ENCODE results near the gene TLE4. TPM values are rescaled to one million over a fixed set of nuclear protein-coding genes. Genes with fewer than 3 reads are reported as not detected.

TLE4 gene
- total RNA-seq, 1 donor from 2014 or later = 98.5 TPM

DNA sequence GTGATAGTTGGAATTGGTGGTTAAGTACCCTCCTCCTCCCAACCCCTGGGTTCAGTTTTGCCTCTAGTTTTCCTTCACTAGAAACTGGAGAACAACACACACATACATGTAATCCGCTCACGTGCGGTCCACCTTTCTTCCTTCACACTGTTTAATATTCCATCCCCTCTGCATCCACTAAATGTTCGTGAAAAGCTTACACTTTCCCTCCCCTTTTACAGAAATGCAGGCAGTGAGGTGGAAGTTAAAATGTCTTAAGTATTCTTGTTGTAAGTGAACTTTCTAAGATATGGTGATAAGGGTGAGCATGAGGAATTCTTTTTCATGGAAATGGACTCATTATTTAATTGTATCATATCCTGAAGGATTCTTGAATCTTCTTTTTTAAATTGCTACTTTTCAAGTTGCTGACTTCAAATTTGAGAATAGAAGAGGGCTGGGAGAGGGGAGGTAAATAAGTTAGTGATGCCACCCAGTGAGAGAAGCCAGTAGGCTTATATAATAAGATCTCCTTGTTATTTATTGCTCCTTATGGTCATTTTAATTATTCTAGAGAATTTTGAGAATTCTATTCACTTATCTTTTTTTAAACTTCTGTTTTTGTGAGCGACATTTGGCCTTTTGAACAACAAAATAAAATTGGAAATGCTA is 90.2 kb downstream of the TLE4 start:
- peaks cover 10% of the 10 kb centered on the region for H3K36me3 Mint-ChIP-seq (ENCODE audit: low read depth, unreplicated experiment)
- no peak overlapping the region for H3K4me3 Mint-ChIP-seq (ENCODE audit: unreplicated experiment)
- DNase-seq (ENCODE audit: low read depth) (no peak), FAIRE-seq (no peak)
- H3K79me2 ChIP-seq (ENCODE audit: insufficient read depth, low read length) = peaks cover 7% of the 10 kb centered on the region
- H3K27me3 ChIP-seq (ENCODE audit: insufficient read depth, low read length) = no peaks in the 10 kb centered on the region
- peaks cover 42% of the 10 kb centered on the region for H3K4me1 Mint-ChIP-seq (ENCODE audit: low read depth, unreplicated experiment)
- no peaks in the 10 kb centered on the region for H3K27me3 Mint-ChIP-seq (ENCODE audit: low read depth, unreplicated experiment)
- peak overlapping the region; percentile 30 for H3K4me2 ChIP-seq (ENCODE audit: low read length)
- no peaks in the 10 kb centered on the region for H3K9me3 Mint-ChIP-seq (ENCODE audit: unreplicated experiment)
- no peak overlapping the region for H3K4me3 ChIP-seq (ENCODE audit: insufficient read depth, low read depth, low read length)
- no peak overlapping the region for H3K27ac ChIP-seq (ENCODE audit: low read depth, low read length)
- peaks cover 36% of the 10 kb centered on the region for H4K20me1 ChIP-seq (ENCODE audit: insufficient read depth, low read length)
- H3K27ac Mint-ChIP-seq (ENCODE audit: unreplicated experiment) = peak overlapping the region; percentile 96
- no peaks in the 10 kb centered on the region for H3K9me3 ChIP-seq (ENCODE audit: insufficient read depth, low read depth, low read length)
- H3K4me1 ChIP-seq (ENCODE audit: insufficient read depth, low read length) = peaks cover 18% of the 10 kb centered on the region
- no peak overlapping the region for H3K9ac ChIP-seq (ENCODE audit: low read length)
- no peak overlapping the region for H2AFZ ChIP-seq (ENCODE audit: low read depth, low read length)
- TF ChIP-seq, protein P1, sequence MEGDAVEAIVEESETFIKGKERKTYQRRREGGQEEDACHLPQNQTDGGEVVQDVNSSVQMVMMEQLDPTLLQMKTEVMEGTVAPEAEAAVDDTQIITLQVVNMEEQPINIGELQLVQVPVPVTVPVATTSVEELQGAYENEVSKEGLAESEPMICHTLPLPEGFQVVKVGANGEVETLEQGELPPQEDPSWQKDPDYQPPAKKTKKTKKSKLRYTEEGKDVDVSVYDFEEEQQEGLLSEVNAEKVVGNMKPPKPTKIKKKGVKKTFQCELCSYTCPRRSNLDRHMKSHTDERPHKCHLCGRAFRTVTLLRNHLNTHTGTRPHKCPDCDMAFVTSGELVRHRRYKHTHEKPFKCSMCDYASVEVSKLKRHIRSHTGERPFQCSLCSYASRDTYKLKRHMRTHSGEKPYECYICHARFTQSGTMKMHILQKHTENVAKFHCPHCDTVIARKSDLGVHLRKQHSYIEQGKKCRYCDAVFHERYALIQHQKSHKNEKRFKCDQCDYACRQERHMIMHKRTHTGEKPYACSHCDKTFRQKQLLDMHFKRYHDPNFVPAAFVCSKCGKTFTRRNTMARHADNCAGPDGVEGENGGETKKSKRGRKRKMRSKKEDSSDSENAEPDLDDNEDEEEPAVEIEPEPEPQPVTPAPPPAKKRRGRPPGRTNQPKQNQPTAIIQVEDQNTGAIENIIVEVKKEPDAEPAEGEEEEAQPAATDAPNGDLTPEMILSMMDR (IDR thresholded peaks at IDR 0.05; ENCODE audit: insufficient read depth, low read depth, low read length) = no peak
- TF ChIP-seq EZH2 (IDR thresholded peaks at IDR 0.05; ENCODE audit: insufficient read depth, low read length) = no peak
- no peaks in the 10 kb centered on the region for H3K36me3 ChIP-seq (ENCODE audit: insufficient read depth, low read length)

DNA sequence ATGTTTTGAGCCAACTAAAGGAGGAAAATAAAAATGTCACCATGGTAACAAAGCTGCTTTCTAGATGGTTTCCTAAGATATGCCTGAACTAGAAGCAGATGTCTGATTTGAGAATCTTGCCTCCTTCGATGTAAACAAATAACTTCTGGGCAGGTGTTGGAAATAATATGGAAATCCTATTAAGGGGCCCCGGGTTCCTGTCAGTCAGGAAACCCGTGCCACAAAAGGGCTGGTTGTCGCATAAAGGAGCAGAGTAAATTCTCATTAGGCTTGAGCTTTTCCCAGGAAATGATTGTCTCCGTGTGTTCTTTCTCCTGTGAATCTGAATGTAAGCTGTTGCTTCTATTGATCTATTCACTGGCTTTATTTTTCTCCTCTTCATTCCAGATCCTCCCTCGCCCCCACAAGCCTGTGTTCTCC is 90.8 kb downstream of the TLE4 start:
- Histone ChIP-seq H4K20me1 (ENCODE audit: insufficient read depth, low read length) (peaks cover 30% of the 10 kb centered on the region), H3K27me3 (ENCODE audit: insufficient read depth, low read length) (no peaks in the 10 kb centered on the region), H3K4me2 (ENCODE audit: low read length) (peak overlapping the region; percentile 30), H2AFZ (ENCODE audit: low read depth, low read length) (no peak overlapping the region), H3K9ac (ENCODE audit: low read length) (no peak overlapping the region), H3K27ac (ENCODE audit: low read depth, low read length) (no peak overlapping the region), H3K36me3 (ENCODE audit: insufficient read depth, low read length) (no peaks in the 10 kb centered on the region), H3K4me3 (ENCODE audit: insufficient read depth, low read depth, low read length) (no peak overlapping the region), H3K79me2 (ENCODE audit: insufficient read depth, low read length) (peaks cover 7% of the 10 kb centered on the region), H3K9me3 (ENCODE audit: insufficient read depth, low read depth, low read length) (no peaks in the 10 kb centered on the region), H3K4me1 (ENCODE audit: insufficient read depth, low read length) (peaks cover 14% of the 10 kb centered on the region)
- no peak for TF ChIP-seq EZH2 (IDR thresholded peaks at IDR 0.05; ENCODE audit: insufficient read depth, low read length)
- TF ChIP-seq, protein P1 (IDR thresholded peaks at IDR 0.05; ENCODE audit: insufficient read depth, low read depth, low read length) = no peak
- Mint-ChIP-seq H3K27ac (ENCODE audit: unreplicated experiment) (peak overlapping the region; percentile 96), H3K4me1 (ENCODE audit: low read depth, unreplicated experiment) (peaks cover 43% of the 10 kb centered on the region), H3K36me3 (ENCODE audit: low read depth, unreplicated experiment) (peaks cover 7% of the 10 kb centered on the region), H3K9me3 (ENCODE audit: unreplicated experiment) (no peaks in the 10 kb centered on the region), H3K4me3 (ENCODE audit: unreplicated experiment) (peak overlapping the region; percentile 60), H3K27me3 (ENCODE audit: low read depth, unreplicated experiment) (no peaks in the 10 kb centered on the region)
- DNase-seq (ENCODE audit: low read depth) (no peak), FAIRE-seq (no peak)

DNA sequence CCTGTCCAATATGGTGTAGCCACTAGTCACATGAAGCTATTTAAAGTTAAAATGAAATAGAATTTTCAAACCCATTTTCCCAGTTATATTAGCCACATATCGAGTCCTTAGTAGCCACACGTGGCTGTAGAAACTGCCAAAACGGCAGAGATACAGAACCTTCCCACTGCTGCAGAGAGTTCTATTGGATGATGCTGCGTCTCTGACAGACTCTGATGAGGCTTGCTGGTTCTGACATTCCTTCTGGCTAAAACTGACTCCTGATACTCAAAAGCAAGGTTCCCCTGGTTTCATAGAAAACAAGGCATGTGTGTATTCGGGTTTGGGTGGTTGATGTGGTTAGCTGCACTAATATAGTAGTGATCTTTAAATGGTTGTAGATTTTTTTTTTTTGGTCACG is 91.5 kb downstream of the TLE4 start:
- H3K9ac ChIP-seq (ENCODE audit: low read length) = no peak overlapping the region
- H3K4me1 ChIP-seq (ENCODE audit: insufficient read depth, low read length) = peaks cover 10% of the 10 kb centered on the region
- H4K20me1 ChIP-seq (ENCODE audit: insufficient read depth, low read length) = peaks cover 32% of the 10 kb centered on the region
- peak overlapping the region; percentile 58 for H3K4me2 ChIP-seq (ENCODE audit: low read length)
- H3K4me3 Mint-ChIP-seq (ENCODE audit: unreplicated experiment) = no peak overlapping the region
- H3K36me3 ChIP-seq (ENCODE audit: insufficient read depth, low read length) = no peaks in the 10 kb centered on the region
- H3K4me3 ChIP-seq (ENCODE audit: insufficient read depth, low read depth, low read length) = no peak overlapping the region
- no peaks in the 10 kb centered on the region for H3K27me3 ChIP-seq (ENCODE audit: insufficient read depth, low read length)
- no peak overlapping the region for H3K27ac ChIP-seq (ENCODE audit: low read depth, low read length)
- peaks cover 43% of the 10 kb centered on the region for H3K4me1 Mint-ChIP-seq (ENCODE audit: low read depth, unreplicated experiment)
- no peak overlapping the region for H2AFZ ChIP-seq (ENCODE audit: low read depth, low read length)
- peak overlapping the region; percentile 70 for H3K27ac Mint-ChIP-seq (ENCODE audit: unreplicated experiment)
- DNase-seq (ENCODE audit: low read depth) (no peak), FAIRE-seq (no peak)
- peaks cover 7% of the 10 kb centered on the region for H3K36me3 Mint-ChIP-seq (ENCODE audit: low read depth, unreplicated experiment)
- no peaks in the 10 kb centered on the region for H3K9me3 Mint-ChIP-seq (ENCODE audit: unreplicated experiment)
- no peaks in the 10 kb centered on the region for H3K9me3 ChIP-seq (ENCODE audit: insufficient read depth, low read depth, low read length)
- no peak for TF ChIP-seq EZH2 (IDR thresholded peaks at IDR 0.05; ENCODE audit: insufficient read depth, low read length)
- TF ChIP-seq, protein P1 (IDR thresholded peaks at IDR 0.05; ENCODE audit: insufficient read depth, low read depth, low read length) = no peak
- H3K79me2 ChIP-seq (ENCODE audit: insufficient read depth, low read length) = peaks cover 11% of the 10 kb centered on the region
- H3K27me3 Mint-ChIP-seq (ENCODE audit: low read depth, unreplicated experiment) = no peaks in the 10 kb centered on the region
